Neutrophil (primary cell): ENCODE data around the gene CENPL.
"Not testable (repeated sequence)": the region's sequence is repeated elsewhere in the genome, so short reads cannot be mapped to it uniquely, and the experiment has no call there.

ENCODE experiments used
- H3K27ac ChIP-seq: fragments of 200-600 bp; sonication (generic); 2 replicates; pipeline ENCODE4 v1.5.1; 2016; ENCODE audit warnings: mild to moderate bottlenecking, moderate library complexity
- H3K27me3 ChIP-seq: fragments of 200-600 bp; sonication (generic); 2 replicates; pipeline ENCODE4 v1.6.0; 2016; ENCODE audit warnings: mild to moderate bottlenecking
- H3K36me3 ChIP-seq: fragments of 200-600 bp; sonication (generic); 2 replicates; pipeline ENCODE4 v1.5.1; 2017
- H3K4me1 ChIP-seq, 2 experiments: fragments of 200-600 bp in 1 of 2; sonication (generic) in 1 of 2; 1 replicate in 1 of 2; 2 replicates in 1 of 2; pipeline versions ENCODE4 v1.5.1 to v1.6.1; 2013 to 2016; ENCODE audit warnings: low read depth in 1 of 2, low read length in 1 of 2, mild to moderate bottlenecking in 1 of 2, moderate library complexity in 1 of 2; ENCODE audit not compliant: control insufficient read depth in 1 of 2, insufficient read depth in 1 of 2
- H3K4me3 ChIP-seq, 2 experiments: fragments of 200-600 bp in 1 of 2; sonication (generic) in 1 of 2; 1 replicate in 1 of 2; 2 replicates in 1 of 2; pipeline ENCODE4 v1.5.1; 2013 to 2016; ENCODE audit warnings: low read depth in 1 of 2, low read length in 1 of 2, mild to moderate bottlenecking in 1 of 2, moderate library complexity in 1 of 2
- H3K9me3 ChIP-seq: fragments of 200-600 bp; sonication (generic); 2 replicates; pipeline ENCODE4 v1.5.1; 2016
- TF ChIP-seq, protein P1 (sequence below): fragments of 200-600 bp; sonication (generic); IDR thresholded peaks from 2 replicates; pipeline ENCODE4 v1.5.1; 2016; ENCODE audit warnings: antibody characterized with exemption

CENPL gene

DNA sequence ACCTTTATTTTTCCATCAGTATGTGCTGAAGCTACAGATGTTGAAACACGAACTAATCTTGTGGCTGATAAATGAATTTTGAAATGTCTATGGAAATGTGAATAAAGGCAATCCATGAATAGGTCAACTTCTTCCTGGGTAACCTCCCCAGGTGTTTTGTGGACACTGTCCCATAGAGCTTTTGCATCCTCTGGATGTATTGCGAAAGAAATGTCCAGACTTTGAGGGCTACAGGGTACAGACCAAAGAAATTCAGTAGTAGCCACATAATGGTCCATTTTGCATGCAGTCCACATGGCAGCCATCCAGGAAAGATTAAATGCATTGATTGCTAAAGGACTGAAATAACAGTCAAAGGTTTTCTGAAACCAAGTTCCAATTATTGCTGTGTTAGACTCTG, 21.7 kb downstream of the CENPL start:
- no peak overlapping the region for H3K4me3 ChIP-seq
- no peaks in the 10 kb centered on the region for H3K9me3 ChIP-seq
- no peaks in the 10 kb centered on the region for H3K4me1 ChIP-seq
- H3K27me3 ChIP-seq, result no peaks in the 10 kb centered on the region
- H3K36me3 ChIP-seq, result peaks cover 55% of the 10 kb centered on the region
- no peak overlapping the region for H3K27ac ChIP-seq
- TF ChIP-seq, protein P1, sequence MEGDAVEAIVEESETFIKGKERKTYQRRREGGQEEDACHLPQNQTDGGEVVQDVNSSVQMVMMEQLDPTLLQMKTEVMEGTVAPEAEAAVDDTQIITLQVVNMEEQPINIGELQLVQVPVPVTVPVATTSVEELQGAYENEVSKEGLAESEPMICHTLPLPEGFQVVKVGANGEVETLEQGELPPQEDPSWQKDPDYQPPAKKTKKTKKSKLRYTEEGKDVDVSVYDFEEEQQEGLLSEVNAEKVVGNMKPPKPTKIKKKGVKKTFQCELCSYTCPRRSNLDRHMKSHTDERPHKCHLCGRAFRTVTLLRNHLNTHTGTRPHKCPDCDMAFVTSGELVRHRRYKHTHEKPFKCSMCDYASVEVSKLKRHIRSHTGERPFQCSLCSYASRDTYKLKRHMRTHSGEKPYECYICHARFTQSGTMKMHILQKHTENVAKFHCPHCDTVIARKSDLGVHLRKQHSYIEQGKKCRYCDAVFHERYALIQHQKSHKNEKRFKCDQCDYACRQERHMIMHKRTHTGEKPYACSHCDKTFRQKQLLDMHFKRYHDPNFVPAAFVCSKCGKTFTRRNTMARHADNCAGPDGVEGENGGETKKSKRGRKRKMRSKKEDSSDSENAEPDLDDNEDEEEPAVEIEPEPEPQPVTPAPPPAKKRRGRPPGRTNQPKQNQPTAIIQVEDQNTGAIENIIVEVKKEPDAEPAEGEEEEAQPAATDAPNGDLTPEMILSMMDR, result no peak

DNA sequence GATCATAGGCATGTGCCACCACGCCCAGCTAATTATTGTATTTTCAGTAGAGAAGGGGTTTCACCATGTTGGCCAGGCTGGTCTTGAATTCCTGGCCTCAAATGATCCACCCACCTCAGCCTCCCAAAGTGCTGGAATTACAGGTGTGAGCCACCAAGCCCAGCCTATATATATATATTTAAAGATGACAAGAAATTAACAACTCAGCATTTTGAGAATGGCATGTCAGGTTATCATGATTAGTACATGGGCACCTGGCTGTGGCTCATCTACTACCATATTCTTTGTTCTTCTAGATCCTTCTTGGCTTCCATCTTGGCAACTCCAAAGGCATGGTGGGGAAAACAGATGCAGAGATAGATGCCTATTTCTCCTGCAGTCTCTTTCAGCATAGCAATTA, 24.7 kb downstream of the CENPL start:
- H3K9me3 ChIP-seq, H3K27ac ChIP-seq, H3K27me3 ChIP-seq, H3K4me3 ChIP-seq, H3K4me1 ChIP-seq: not testable (repeated sequence)
- H3K36me3 ChIP-seq, result peaks cover 38% of the 10 kb centered on the region

DNA sequence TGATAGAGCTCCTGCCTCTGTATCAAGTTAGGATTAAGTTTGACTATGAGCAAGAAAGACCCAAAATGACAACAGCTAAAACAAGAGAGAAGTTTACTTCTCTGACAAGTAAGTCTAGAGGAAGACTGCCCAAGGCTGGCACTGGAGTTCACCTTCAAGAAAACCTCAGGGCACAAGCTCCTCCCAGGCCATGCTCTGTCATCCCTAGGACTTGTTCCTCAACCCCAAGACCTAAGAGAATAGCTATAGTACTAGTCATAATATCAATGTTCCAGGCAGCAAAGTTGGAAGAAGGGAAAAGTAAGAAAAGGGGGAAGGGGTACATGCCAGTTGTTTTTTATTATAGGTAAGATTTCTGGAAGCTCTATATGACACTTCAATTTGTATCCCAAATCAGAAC, 26.6 kb downstream of the CENPL start:
- H3K9me3 ChIP-seq, result no peaks in the 10 kb centered on the region
- H3K27me3 ChIP-seq, result no peaks in the 10 kb centered on the region
- H3K27ac ChIP-seq, result no peak overlapping the region
- H3K36me3 ChIP-seq, result peaks cover 28% of the 10 kb centered on the region
- no peak overlapping the region for H3K4me3 ChIP-seq
- TF ChIP-seq, protein P1, result no peak
- no peaks in the 10 kb centered on the region for H3K4me1 ChIP-seq

DNA sequence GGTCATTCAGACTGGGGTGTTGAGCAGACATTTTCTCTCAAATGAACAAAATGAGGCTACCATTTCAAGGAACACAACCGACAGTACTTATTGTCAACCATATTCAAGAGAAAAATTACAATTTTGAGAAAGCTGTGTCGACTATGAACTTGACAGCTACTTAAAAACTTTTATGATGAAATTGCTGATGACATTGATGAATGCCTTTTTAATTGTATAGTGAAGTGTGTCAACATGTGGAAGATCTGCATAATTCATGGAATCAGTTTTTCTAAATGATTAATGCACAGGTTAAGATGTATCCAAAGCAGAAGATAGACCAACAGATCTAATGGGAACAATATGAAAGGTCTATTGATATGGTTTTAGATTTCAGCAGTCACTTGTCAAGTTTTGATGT, 34.8 kb downstream of the CENPL start:
- Histone ChIP-seq H3K4me3 (no peak overlapping the region), H3K27ac (no peak overlapping the region), H3K4me1 (no peaks in the 10 kb centered on the region), H3K36me3 (peaks cover 23% of the 10 kb centered on the region), H3K27me3 (no peaks in the 10 kb centered on the region), H3K9me3 (no peaks in the 10 kb centered on the region)
- TF ChIP-seq, protein P1, result no peak

DNA sequence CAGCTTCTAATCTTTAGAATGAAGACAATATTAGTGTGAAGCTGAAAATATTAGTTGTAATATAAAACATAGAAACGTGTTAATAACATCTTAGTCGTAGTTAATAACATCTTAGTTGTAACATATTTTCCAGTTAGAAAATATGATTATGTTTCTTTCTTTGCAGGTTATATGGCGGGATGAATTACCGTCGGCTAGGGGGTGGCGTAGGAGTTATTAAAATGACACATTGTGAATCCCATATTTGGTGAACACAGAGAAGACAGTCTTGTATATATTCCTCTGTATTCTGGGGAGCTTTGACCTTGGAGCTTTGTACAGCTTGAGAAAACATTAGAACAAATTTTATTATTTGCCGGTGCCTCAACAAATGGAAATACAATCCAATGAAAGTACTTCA, 39.7 kb downstream of the CENPL start:
- Histone ChIP-seq H3K27me3 (no peaks in the 10 kb centered on the region), H3K4me1 (no peaks in the 10 kb centered on the region), H3K4me3 (no peak overlapping the region), H3K9me3 (no peaks in the 10 kb centered on the region), H3K27ac (no peak overlapping the region), H3K36me3 (peaks cover 65% of the 10 kb centered on the region)
- TF ChIP-seq, protein P1, result no peak

DNA sequence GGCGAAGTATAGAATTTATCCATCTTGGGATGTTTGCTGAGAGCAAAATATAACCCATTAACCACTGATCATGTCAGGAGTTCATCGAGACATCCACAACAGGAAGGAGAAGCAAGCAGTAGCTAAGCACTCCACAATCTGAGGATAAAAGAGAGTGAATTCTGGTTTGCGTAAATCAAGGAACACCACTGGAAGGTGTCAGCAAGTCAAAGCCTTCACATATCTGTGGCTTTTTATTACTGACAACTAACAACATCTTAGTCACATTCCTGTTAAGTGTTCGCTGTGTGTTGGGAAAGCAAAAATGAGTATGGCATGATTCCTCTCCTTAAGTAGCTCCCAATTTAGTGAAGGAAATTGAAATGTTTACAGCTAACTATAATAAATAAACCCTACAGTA, 44.7 kb downstream of the CENPL start:
- Histone ChIP-seq H3K4me3 (no peak overlapping the region), H3K27me3 (no peaks in the 10 kb centered on the region), H3K4me1 (no peaks in the 10 kb centered on the region), H3K9me3 (no peaks in the 10 kb centered on the region), H3K27ac (no peak overlapping the region), H3K36me3 (peaks cover 69% of the 10 kb centered on the region)
- TF ChIP-seq, protein P1, result no peak
